ENCODE results near the gene MYO5B.
A peak's percentile ranks its signal among the peaks of the same experiment; 100 is the strongest.

MYO5B gene

GRCh38 chr18:49858309-49859020 lies 336.5 kb downstream of the MYO5B start:
- H3K4me2 ChIP-seq (ENCODE audit: low read length) = no peak overlapping the region
- H3K4me3 ChIP-seq (ENCODE audit: low read length) = no peak overlapping the region
- no peaks in the 10 kb centered on the region for H3K79me2 ChIP-seq (ENCODE audit: control insufficient read depth, low read length)

GRCh38 chr18:49857708-49858107 lies 337.2 kb downstream of the MYO5B start:
- Histone ChIP-seq H3K27me3 (ENCODE audit: control insufficient read depth, low read length) (no peaks in the 10 kb centered on the region), H3K4me1 (ENCODE audit: control insufficient read depth, low read length) (no peaks in the 10 kb centered on the region), H3K9me3 (ENCODE audit: control insufficient read depth, insufficient read depth, low read length) (no peaks in the 10 kb centered on the region), H3K9me2 (replicated peaks; ENCODE audit: control insufficient read depth, low read length) (no peaks in the 10 kb centered on the region), H3K79me2 (ENCODE audit: control insufficient read depth, low read length) (no peaks in the 10 kb centered on the region), H3K36me3 (ENCODE audit: control insufficient read depth, low read length) (no peaks in the 10 kb centered on the region), H3K4me3 (ENCODE audit: low read length) (no peak overlapping the region), H4K20me1 (ENCODE audit: control insufficient read depth, insufficient read depth, low read depth, low read length) (no peaks in the 10 kb centered on the region), H3F3A (ENCODE audit: control insufficient read depth, insufficient read depth) (no peaks in the 10 kb centered on the region), H3K27ac (ENCODE audit: low read depth, low read length) (no peak overlapping the region), H3K4me2 (ENCODE audit: low read length) (no peak overlapping the region)
- TF ChIP-seq CTCF (IDR thresholded peaks at IDR 0.05; ENCODE audit: low read depth, low read length, poor library complexity, severe bottlenecking) (no peak), EZH2phosphoT487 (IDR thresholded peaks at IDR 0.05; ENCODE audit: borderline replicate concordance, low read length) (no peak)

More at GRCh38 chr18:49858309-49859020, 336.5 kb downstream of the MYO5B start:
- H3F3A ChIP-seq (ENCODE audit: control insufficient read depth, insufficient read depth) = no peaks in the 10 kb centered on the region
- no peak overlapping the region for H3K27ac ChIP-seq (ENCODE audit: low read depth, low read length)
- H3K9me2 ChIP-seq (replicated peaks; ENCODE audit: control insufficient read depth, low read length) = no peaks in the 10 kb centered on the region
- TF ChIP-seq CTCF (IDR thresholded peaks at IDR 0.05; ENCODE audit: low read depth, low read length, poor library complexity, severe bottlenecking) (peak; percentile 83), EZH2phosphoT487 (IDR thresholded peaks at IDR 0.05; ENCODE audit: borderline replicate concordance, low read length) (no peak)
- no peaks in the 10 kb centered on the region for H3K27me3 ChIP-seq (ENCODE audit: control insufficient read depth, low read length)
- no peaks in the 10 kb centered on the region for H4K20me1 ChIP-seq (ENCODE audit: control insufficient read depth, insufficient read depth, low read depth, low read length)
- no peaks in the 10 kb centered on the region for H3K36me3 ChIP-seq (ENCODE audit: control insufficient read depth, low read length)
- H3K4me1 ChIP-seq (ENCODE audit: control insufficient read depth, low read length) = no peaks in the 10 kb centered on the region
- H3K9me3 ChIP-seq (ENCODE audit: control insufficient read depth, insufficient read depth, low read length) = no peaks in the 10 kb centered on the region

GRCh38 chr18:49856496-49856895 lies 338.5 kb downstream of the MYO5B start:
- H3K4me3 ChIP-seq (ENCODE audit: low read length) = no peak overlapping the region
- no peaks in the 10 kb centered on the region for H3K4me1 ChIP-seq (ENCODE audit: control insufficient read depth, low read length)
- TF ChIP-seq CTCF (IDR thresholded peaks at IDR 0.05; ENCODE audit: low read depth, low read length, poor library complexity, severe bottlenecking) (no peak), EZH2phosphoT487 (IDR thresholded peaks at IDR 0.05; ENCODE audit: borderline replicate concordance, low read length) (no peak)
- no peaks in the 10 kb centered on the region for H3K27me3 ChIP-seq (ENCODE audit: control insufficient read depth, low read length)
- H4K20me1 ChIP-seq (ENCODE audit: control insufficient read depth, insufficient read depth, low read depth, low read length) = no peaks in the 10 kb centered on the region
- no peaks in the 10 kb centered on the region for H3K36me3 ChIP-seq (ENCODE audit: control insufficient read depth, low read length)
- no peak overlapping the region for H3K4me2 ChIP-seq (ENCODE audit: low read length)
- H3K27ac ChIP-seq (ENCODE audit: low read depth, low read length) = no peak overlapping the region
- no peaks in the 10 kb centered on the region for H3K79me2 ChIP-seq (ENCODE audit: control insufficient read depth, low read length)
- no peaks in the 10 kb centered on the region for H3K9me2 ChIP-seq (replicated peaks; ENCODE audit: control insufficient read depth, low read length)
- H3K9me3 ChIP-seq (ENCODE audit: control insufficient read depth, insufficient read depth, low read length) = no peaks in the 10 kb centered on the region
- H3F3A ChIP-seq (ENCODE audit: control insufficient read depth, insufficient read depth) = no peaks in the 10 kb centered on the region

Data from DOHH2 (cell line).